ENCODE data around the gene NET1.

Gene NET1

GRCh38 chr10:5497948-5498730, 85.8 kb downstream of the NET1 start:
- no peak overlapping the region for H3K9ac ChIP-seq
- H3K79me2 ChIP-seq = no peaks in the 10 kb centered on the region
- no peaks in the 10 kb centered on the region for H3K4me1 ChIP-seq
- no peak overlapping the region for H3K27ac ChIP-seq
- H2AFZ ChIP-seq = no peak overlapping the region
- TF ChIP-seq CTCF (IDR thresholded peaks at IDR 0.05) = no peak
- H3K27me3 ChIP-seq (ENCODE audit: control insufficient read depth, insufficient read depth, low read length) = no peaks in the 10 kb centered on the region
- H3K36me3 ChIP-seq (ENCODE audit: control insufficient read depth, insufficient read depth, low read length) = no peaks in the 10 kb centered on the region
- H3K4me2 ChIP-seq (ENCODE audit: low read length) = no peak overlapping the region
- no peaks in the 10 kb centered on the region for H3K9me3 ChIP-seq (ENCODE audit: control insufficient read depth, low read length)
- no peak overlapping the region for H3K4me3 ChIP-seq (ENCODE audit: low read depth, low read length)

GRCh38 chr10:5498791-5499492, 86.6 kb downstream of the NET1 start:
- H3K4me2 ChIP-seq (ENCODE audit: low read length) = no peak overlapping the region
- no peak overlapping the region for H2AFZ ChIP-seq
- no peaks in the 10 kb centered on the region for H3K4me1 ChIP-seq
- no peaks in the 10 kb centered on the region for H3K9me3 ChIP-seq (ENCODE audit: control insufficient read depth, low read length)
- no peak for TF ChIP-seq CTCF (IDR thresholded peaks at IDR 0.05)
- H3K36me3 ChIP-seq (ENCODE audit: control insufficient read depth, insufficient read depth, low read length) = no peaks in the 10 kb centered on the region
- H3K4me3 ChIP-seq (ENCODE audit: low read depth, low read length) = no peak overlapping the region
- no peaks in the 10 kb centered on the region for H3K79me2 ChIP-seq
- H3K9ac ChIP-seq = no peak overlapping the region
- H3K27me3 ChIP-seq (ENCODE audit: control insufficient read depth, insufficient read depth, low read length) = no peaks in the 10 kb centered on the region
- H3K27ac ChIP-seq = no peak overlapping the region

GRCh38 chr10:5499493-5500140, 87.3 kb downstream of the NET1 start, which contains the start of gene CALML5:
Gene CALML5, minus strand, starts transcription at chr10:5499570. Its CDS starts 132 bp downstream, at chr10:5499438.
- Histone ChIP-seq H3K9ac (no peak within 1 kb of the TSS), H3K27ac (no peak within 1 kb of the TSS), H2AFZ (no peak within 1 kb of the TSS), H3K4me3 (ENCODE audit: low read depth, low read length) (no peak within 1 kb of the TSS), H3K36me3 (ENCODE audit: control insufficient read depth, insufficient read depth, low read length) (no peaks in the 10 kb centered on the region), H3K4me2 (ENCODE audit: low read length) (no peak within 1 kb of the TSS), H3K4me1 (no peaks in the 10 kb centered on the region), H3K27me3 (ENCODE audit: control insufficient read depth, insufficient read depth, low read length) (no peaks in the 10 kb centered on the region), H3K79me2 (no peaks in the 10 kb centered on the region), H3K9me3 (ENCODE audit: control insufficient read depth, low read length) (no peaks in the 10 kb centered on the region)
- TF ChIP-seq CTCF (IDR thresholded peaks at IDR 0.05) = no peak

- no peaks in the 10 kb centered on the region for H3K79me2 ChIP-seq
- no peak overlapping the region for H3K4me3 ChIP-seq (ENCODE audit: low read depth, low read length)
- no peaks in the 10 kb centered on the region for H3K4me1 ChIP-seq
- H3K9ac ChIP-seq = no peak overlapping the region
- H2AFZ ChIP-seq = no peak overlapping the region
- H3K27ac ChIP-seq = no peak overlapping the region
- H3K36me3 ChIP-seq (ENCODE audit: control insufficient read depth, insufficient read depth, low read length) = no peaks in the 10 kb centered on the region
- no peaks in the 10 kb centered on the region for H3K27me3 ChIP-seq (ENCODE audit: control insufficient read depth, insufficient read depth, low read length)
- no peaks in the 10 kb centered on the region for H3K9me3 ChIP-seq (ENCODE audit: control insufficient read depth, low read length)
- no peak overlapping the region for H3K4me2 ChIP-seq (ENCODE audit: low read length)
- TF ChIP-seq CTCF (IDR thresholded peaks at IDR 0.05) = no peak
Observed at GRCh38 chr10:5500162-5500670, 87.9 kb downstream of the NET1 start.

Data from parathyroid adenoma (tissue), 2 donors.